HG02870 (cell line): Measurements from ENCODE around the gene GRID2IP.
A peak's percentile ranks its signal among the peaks of the same experiment; 100 is the strongest.
"Not testable (repeated sequence)": the region's sequence is repeated elsewhere in the genome, so short reads cannot be mapped to it uniquely, and the experiment has no call there.

Experiments used
- ATAC-seq: cut with Tn5 transposase; IDR thresholded peaks from one replicate; pipeline ENCODE4 v1.9.1; 2021; ENCODE audit warnings: mild to moderate bottlenecking, moderate library complexity; ENCODE audit not compliant: unreplicated experiment

Gene GRID2IP

GRCh38 chr7:6551016-6551511 is at the start of gene GRID2IP:
Gene GRID2IP, minus strand, starts transcription at chr7:6551461. Its CDS starts 25 bp downstream, at chr7:6551436.
- no peak for ATAC-seq

- no peak for ATAC-seq
Observed at GRCh38 chr7:6600093-6600492, 48.8 kb upstream of the GRID2IP start.

DNA sequence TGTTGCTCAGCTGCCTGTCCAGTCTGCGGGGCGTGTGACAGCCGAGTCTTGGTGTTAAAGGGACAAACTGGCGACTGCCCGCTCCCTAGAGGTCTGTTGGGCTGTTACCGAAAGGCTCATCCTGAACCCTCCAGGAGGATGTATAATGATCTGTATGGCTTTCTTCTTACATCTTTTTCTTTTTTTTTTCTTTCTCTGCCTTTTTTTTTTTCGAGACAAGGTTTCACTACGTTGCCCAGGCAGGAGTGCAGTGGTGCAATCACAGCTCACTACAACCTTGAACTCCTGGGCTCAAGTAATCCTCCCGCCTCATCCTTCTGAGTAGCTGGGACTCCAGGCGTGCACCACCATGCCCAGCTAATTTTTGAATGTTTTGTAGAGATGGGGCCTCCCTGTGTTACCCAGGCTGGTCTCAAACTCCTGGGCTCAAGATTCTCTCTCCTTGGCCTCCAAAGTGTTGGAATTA is 39.4 kb upstream of the GRID2IP start:
- no peak for ATAC-seq

- ATAC-seq = peak; percentile 81
Observed at GRCh38 chr7:6589829-6590644, 38.8 kb upstream of the GRID2IP start, which contains the start of gene INTS15. Gene INTS15, plus strand, starts transcription at chr7:6590021. Its CDS starts 263 bp downstream, at chr7:6590284.

GRCh38 chr7:6589151-6589828 is 38.0 kb upstream of the GRID2IP start:
- ATAC-seq = no peak

DNA sequence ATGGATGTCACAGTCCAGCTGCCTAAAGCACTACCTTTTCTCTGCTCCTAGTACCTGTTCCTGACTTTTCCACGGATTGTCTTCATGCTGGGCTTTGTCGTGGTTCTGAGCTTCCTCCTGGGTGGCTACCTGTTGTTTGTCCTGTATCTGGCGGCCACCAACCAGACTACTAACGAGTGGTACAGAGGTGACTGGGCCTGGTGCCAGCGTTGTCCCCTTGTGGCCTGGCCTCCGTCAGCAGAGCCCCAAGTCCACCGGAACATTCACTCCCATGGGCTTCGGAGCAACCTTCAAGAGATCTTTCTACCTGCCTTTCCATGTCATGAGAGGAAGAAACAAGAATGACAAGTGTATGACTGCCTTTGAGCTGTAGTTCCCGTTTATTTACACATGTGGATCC is 37.3 kb upstream of the GRID2IP start:
- no peak for ATAC-seq

DNA sequence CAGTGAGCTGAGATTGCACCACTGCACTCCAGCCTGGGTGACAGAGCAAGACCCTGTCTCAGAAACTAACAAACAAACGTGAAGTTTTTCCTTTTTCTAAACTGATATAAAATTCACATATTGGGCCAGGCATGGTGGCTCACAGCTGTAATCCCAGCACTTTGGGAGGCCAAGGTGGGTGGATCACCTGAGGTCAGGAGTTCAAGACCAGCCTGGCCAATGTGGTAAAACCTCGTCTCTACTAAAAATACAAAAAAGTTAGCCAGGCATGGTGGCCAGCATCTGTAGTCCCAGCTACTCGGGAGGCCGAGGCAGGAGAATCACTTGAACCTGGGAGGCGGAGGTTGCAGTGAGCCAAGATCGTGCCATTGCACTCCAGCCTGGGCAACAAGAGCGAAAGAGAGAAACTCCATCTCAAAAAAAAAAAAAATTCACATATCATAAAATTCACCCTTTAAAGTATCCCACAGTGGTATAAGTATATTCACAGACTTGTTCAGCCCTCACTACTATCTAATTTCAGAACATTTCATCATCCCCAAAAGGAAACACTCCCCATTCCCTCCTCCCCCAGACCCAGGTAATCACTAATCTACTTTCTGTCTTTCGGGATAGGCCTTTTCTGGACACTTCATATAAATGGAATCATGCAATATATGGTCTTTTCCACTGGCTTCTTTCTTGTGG is 34.6 kb upstream of the GRID2IP start:
- ATAC-seq = not testable (repeated sequence)

GRCh38 chr7:6579446-6579845 is 28.2 kb upstream of the GRID2IP start:
- ATAC-seq = no peak

GRCh38 chr7:6578114-6579084 is 27.1 kb upstream of the GRID2IP start:
- ATAC-seq = no peak

DNA sequence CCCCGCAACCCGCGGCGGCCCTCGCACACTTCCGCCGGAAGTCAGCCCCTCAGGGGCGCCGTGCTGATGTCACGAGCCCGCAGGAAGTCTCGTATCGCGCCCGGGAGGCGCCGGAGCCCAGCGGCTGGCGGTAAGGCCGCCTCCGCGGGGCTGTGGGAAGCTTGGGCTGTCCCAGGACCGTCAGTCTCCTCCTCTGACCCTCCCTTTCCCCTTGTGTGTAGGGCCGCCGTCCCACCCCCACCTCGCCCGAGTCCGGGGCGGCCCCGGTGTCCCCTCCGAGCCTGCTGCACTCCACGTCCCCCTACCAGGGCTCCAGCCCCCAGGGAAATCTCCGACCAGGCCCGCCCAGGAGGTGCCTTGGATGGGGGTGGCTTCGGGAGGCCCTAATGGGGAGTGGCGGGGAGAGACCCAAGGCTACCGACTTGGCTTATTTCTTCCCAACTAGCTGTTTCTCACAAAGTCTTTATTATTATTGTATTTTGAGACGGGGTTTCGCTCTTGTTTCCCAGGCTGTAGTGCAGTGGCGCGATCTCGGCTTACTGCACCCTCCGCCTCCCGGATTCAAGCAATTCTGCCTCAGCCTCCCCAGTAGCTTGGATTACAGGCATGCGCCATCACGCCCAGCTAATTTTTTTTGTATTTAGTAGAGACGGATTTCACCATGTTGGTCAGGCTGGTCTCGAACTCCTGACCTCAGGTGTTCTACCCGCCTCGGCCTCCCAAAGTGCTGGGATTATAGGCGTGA is 26.3 kb upstream of the GRID2IP start, which contains the start of gene ZDHHC4:
ZDHHC4 (plus strand) TSS at position 86 of the 745 bp plus-strand sequence. CDS start 3,108 bp downstream, outside the sequence.
- peak; percentile 91 for ATAC-seq

DNA sequence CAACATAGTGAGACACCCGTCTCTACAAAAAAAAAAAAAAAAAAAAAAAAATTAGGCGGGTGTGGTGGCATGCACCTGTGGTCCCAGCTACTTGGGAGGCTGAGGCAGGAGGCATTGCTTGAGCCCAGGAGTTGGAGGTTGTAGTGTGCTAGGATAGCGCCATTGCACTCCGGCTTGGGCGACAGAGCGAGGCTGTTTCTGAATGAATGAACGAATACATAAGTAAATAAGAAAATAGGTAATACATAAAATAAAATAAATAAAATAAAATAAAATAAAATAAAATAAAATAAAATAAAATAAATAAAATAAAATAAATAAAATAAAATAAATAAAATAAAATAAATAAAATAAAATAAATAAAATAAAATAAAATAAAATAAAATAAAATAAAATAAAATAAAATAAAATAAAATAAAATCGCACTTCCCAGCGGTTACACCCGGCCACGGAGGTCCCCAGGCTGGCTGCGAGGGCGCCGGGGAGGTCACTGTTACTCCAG is 25.7 kb upstream of the GRID2IP start:
- not testable (repeated sequence) for ATAC-seq

DNA sequence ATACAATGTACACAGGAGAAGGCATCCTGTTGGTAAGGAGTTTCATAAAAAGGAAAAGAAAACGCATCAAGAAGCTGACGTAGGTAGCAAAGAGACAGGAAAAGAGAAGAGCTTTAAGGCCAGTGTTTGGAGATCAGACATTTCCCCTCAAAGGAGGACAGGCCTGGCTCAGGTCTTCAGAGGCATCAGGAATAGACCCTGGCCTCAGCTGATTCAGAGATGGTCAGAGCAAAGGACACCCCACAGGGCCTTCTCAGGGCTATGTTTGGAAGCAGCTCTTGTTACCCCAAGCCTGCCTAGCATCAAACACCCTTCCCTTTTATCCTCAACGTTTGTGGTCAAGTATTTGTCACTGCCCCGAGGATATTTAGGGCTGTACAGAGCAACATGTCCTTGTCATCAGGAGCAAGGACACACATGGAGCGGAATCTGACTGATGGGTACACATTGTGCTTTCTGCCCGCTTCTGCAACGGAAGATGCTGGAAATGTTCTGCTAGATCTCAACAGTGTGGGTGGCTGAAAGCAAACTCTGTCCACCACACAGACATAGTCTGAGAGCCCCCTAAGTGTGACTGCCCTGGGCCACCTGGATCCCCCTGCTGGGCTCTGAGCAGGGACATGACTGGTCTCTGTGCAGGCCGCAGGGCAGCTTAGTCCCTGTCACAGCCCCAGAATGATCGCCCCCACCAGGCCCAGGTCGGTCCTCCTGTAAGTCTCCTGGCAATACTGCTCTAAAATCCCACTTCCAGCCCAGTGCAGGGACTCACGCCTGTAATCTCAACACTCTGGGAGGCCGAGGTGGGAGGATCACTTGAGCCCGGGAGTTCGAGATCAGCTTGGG is 25.0 kb upstream of the GRID2IP start:
- no peak for ATAC-seq

DNA sequence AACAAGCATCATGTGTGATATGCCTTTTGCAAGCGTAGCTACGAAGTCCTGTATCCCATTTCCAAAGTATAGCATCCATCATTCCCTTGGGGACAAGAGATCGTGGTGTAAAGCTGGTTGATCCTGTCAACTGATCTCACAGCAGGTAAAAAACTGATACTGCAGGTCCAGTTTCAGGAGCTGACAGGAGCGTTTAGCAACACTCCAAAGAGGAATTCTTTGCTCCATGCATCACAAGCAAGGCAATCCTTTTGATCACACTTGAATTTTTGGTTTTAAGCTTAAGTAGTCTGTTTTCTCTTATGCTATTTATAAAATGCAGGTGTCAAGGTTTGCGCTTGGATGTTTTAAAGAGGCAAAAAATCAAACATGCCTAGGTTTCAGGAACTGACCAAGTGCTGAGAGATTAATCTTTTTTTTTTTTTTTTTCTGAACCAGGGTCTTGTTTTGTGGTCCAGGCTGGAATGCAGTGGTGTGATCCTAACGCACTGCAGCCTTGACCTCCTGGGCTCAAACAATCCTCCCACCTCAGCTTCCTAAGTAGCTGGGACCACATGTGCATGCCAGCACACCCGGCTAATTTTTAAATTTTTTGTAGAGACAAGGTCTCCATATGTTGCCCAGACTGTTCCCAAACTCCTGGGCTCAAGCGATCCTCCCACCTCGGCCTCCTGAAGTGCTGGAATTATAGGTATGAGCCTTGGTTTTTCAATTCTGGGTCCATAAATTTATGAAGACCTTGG is 24.2 kb upstream of the GRID2IP start:
- ATAC-seq = no peak

- no peak for ATAC-seq
Observed at GRCh38 chr7:6571160-6571779, 20.0 kb upstream of the GRID2IP start.

- ATAC-seq = no peak
Observed at GRCh38 chr7:6567886-6568285, 16.6 kb upstream of the GRID2IP start.

DNA sequence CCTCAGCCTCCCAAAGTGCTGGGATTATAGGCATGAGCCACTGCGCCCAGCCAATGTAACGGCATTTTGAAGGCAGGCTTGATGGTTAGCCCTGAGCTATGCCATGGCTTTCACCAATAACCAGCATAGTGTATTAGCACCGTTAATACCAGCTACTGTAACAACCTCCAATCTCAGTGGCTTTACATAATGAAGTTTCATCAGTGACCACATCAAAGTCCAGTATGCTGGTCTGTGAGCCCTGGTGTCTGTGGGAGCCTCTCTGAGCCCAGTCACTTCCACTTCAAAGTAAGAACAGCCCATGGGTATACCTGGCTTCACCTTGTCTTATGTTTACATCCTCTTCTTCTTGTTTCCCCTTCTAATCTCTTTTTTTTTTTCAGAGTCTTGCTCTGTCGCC is 14.4 kb upstream of the GRID2IP start:
- no peak for ATAC-seq
